Stomach (tissue), 9 donors: ENCODE results near the gene MORC1. TPM values are rescaled to one million over a fixed set of nuclear protein-coding genes. Genes with fewer than 3 reads are reported as not detected.

Experiments used
- DNase-seq, 2 donors: peaks; one replicate each; pipeline versions ENCODE4 v3.0.0 to v3.0.0-alpha.2; 2013 to 2019
- H3K27ac ChIP-seq, 5 donors: fragments of 200-600 bp in 4 of 5; sonication (generic) in 4 of 5; one replicate each; pipeline ENCODE4 v1.5.1; 2013 to 2019; ENCODE audit warnings: mild to moderate bottlenecking in 1 of 5, moderate library complexity in 1 of 5
- H3K27me3 ChIP-seq, 3 donors: fragments of 200-600 bp; sonication (generic); one replicate each; pipeline ENCODE4 v1.5.1; 2017 to 2019; ENCODE audit warnings: mixed run types in 1 of 3
- H3K36me3 ChIP-seq, 4 donors: fragments of 200-600 bp; sonication (generic); 1 replicate in 3 of 4; 2 replicates in 1 of 4; pipeline ENCODE4 v1.5.1; 2016 to 2019
- H3K4me1 ChIP-seq, 4 donors: fragments of 200-600 bp; sonication (generic); one replicate each; pipeline ENCODE4 v1.5.1; 2016 to 2019
- H3K4me3 ChIP-seq, 4 donors: fragments of 200-600 bp; sonication (generic) in 3 of 4; one replicate each; pipeline ENCODE4 v1.5.1; 2016 to 2019; ENCODE audit warnings: mild to moderate bottlenecking in 1 of 4
- H3K9me3 ChIP-seq, 4 donors: fragments of 200-600 bp; sonication (generic); one replicate each; pipeline ENCODE4 v1.5.1; 2016 to 2019
- EP300 ChIP-seq: sonication (generic); formaldehyde crosslinking; IDR thresholded peaks from one replicate; pipeline ENCODE4 v1.6.1; 2017; ENCODE audit warnings: antibody characterized with exemption
- POLR2A ChIP-seq, 4 donors: fragments of 450-650 bp; IDR thresholded peaks; one replicate each; pipeline ENCODE4 v1.6.1; 2016; ENCODE audit warnings: antibody characterized with exemption in 4 of 4, control low read depth in 2 of 4, mild to moderate bottlenecking in 1 of 4, moderate library complexity in 1 of 4
- POLR2AphosphoS5 ChIP-seq, 3 donors: sonication (generic); formaldehyde crosslinking; IDR thresholded peaks; one replicate each; pipeline ENCODE4 v1.6.1; 2016; ENCODE audit warnings: antibody characterized with exemption in 3 of 3
- WGBS, 5 donors: extraction: QIAGEN DNeasy Blood & Tissue Kit in 3 of 5; methylation state at CpG; one replicate each; pipeline versions ENCODE4 v1.1.5 to v1.1.7; 2013 to 2018; 5-methylcytosine and 5-hydroxymethylcytosine counted together
- intact Hi-C: fragments of 100-400 bp; cut with DNase I; formaldehyde crosslinking; loops from one replicate; pipeline ENCODE4 v1.15.1; 2023; ENCODE audit warnings: low total_unique reads
- polyA plus RNA-seq, 3 donors: library from polyadenylated mRNA; stranded (reverse); fragments of 200-250 nt; gene quantifications; one replicate each; pipeline ENCODE4 v1.2.3, GENCODE V29; 2013
- total RNA-seq, 5 donors: library from RNA; depleted of rRNA; stranded (reverse); fragments of >200 nt; gene quantifications; one replicate each; pipeline versions ENCODE4 v1.1.0 to v1.2.3, GENCODE V29; 2014 to 2016
- TF ChIP-seq, protein P1 (sequence below), 7 experiments: fragments of 450-650 bp in 4 of 7; fragments of 200-600 bp in 3 of 7; sonication (generic) in 3 of 7; IDR thresholded peaks; one replicate each; pipeline ENCODE4 v1.5.1; 2016 to 2019; ENCODE audit warnings: antibody characterized with exemption in 7 of 7, control low read depth in 2 of 7, mild to moderate bottlenecking in 1 of 7
- donor health status: healthy with polysubstance abuse.
- donor health status: Bipolar disorder and iron deficiency.
- donor health status: healthy.

MORC1 gene
- total and polyA plus RNA-seq, 8 donors = not detected

DNA sequence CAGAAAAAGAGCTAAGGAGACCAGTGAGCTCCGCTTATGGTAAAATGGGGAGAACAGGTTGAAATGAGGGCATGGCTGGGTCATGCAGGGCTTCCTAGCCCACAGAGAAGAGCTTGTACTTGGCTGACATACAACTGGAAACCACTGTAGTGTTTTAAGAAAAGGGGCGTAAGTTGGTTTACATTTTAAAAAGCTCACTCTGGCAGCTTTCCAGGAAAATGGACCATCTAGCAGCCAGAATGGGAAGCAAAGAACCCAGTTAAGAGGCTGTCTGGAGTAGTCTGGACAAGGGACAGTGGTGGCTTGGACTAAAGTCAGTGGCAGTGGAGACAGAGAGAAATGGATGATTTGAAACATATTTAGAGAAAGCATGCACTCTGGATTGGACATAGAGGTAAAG lies 1.9 kb downstream of the MORC1 start:
- no peaks in the 10 kb centered on the region for H3K4me1 ChIP-seq
- no peaks in the 10 kb centered on the region for H3K9me3 ChIP-seq
- H3K4me3 ChIP-seq = no peak overlapping the region
- TF ChIP-seq EP300 (no peak), POLR2AphosphoS5 (IDR thresholded peaks at IDR 0.05) (no peak), POLR2A (IDR thresholded peaks at IDR 0.05) (no peak)
- TF ChIP-seq, protein P1, sequence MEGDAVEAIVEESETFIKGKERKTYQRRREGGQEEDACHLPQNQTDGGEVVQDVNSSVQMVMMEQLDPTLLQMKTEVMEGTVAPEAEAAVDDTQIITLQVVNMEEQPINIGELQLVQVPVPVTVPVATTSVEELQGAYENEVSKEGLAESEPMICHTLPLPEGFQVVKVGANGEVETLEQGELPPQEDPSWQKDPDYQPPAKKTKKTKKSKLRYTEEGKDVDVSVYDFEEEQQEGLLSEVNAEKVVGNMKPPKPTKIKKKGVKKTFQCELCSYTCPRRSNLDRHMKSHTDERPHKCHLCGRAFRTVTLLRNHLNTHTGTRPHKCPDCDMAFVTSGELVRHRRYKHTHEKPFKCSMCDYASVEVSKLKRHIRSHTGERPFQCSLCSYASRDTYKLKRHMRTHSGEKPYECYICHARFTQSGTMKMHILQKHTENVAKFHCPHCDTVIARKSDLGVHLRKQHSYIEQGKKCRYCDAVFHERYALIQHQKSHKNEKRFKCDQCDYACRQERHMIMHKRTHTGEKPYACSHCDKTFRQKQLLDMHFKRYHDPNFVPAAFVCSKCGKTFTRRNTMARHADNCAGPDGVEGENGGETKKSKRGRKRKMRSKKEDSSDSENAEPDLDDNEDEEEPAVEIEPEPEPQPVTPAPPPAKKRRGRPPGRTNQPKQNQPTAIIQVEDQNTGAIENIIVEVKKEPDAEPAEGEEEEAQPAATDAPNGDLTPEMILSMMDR (IDR thresholded peaks at IDR 0.05) = no peak
- intact Hi-C loops = no loop called here
- 46 to 64% (median 60%) methylated on average over 2 of the region's 2 CpGs for WGBS, 5 donors
- no peaks in the 10 kb centered on the region for H3K27me3 ChIP-seq
- H3K36me3 ChIP-seq = no peaks in the 10 kb centered on the region
- no peak overlapping the region for H3K27ac ChIP-seq
- peak in 1 of 2 donors; percentile 26 for DNase-seq

GRCh38 chr3:109115451-109115850 lies 2.5 kb downstream of the MORC1 start:
- Histone ChIP-seq H3K27ac (no peak overlapping the region), H3K4me3 (no peak overlapping the region), H3K27me3 (no peaks in the 10 kb centered on the region), H3K36me3 (no peaks in the 10 kb centered on the region), H3K4me1 (no peaks in the 10 kb centered on the region), H3K9me3 (no peaks in the 10 kb centered on the region)
- no peak for DNase-seq
- intact Hi-C loops = no loop called here
- TF ChIP-seq POLR2A (IDR thresholded peaks at IDR 0.05) (no peak), EP300 (no peak), POLR2AphosphoS5 (IDR thresholded peaks at IDR 0.05) (no peak)
- TF ChIP-seq, protein P1 (IDR thresholded peaks at IDR 0.05) = no peak
- WGBS, 5 donors = 50 to 72% (median 62%) methylated on average over 2 of the region's 2 CpGs

- no peak for DNase-seq
- intact Hi-C loops = no loop called here
- Histone ChIP-seq H3K27me3 (no peaks in the 10 kb centered on the region), H3K4me3 (no peak overlapping the region), H3K4me1 (no peaks in the 10 kb centered on the region), H3K9me3 (no peaks in the 10 kb centered on the region), H3K27ac (no peak overlapping the region), H3K36me3 (no peaks in the 10 kb centered on the region)
- WGBS, 5 donors = 77 to 87% (median 83%) methylated on average over 4 of the region's 4 CpGs
- no peak for TF ChIP-seq POLR2AphosphoS5 (IDR thresholded peaks at IDR 0.05)
- TF ChIP-seq, protein P1 (IDR thresholded peaks at IDR 0.05) = no peak
- no peak for TF ChIP-seq EP300
These were observed 3.2 kb downstream of the MORC1 start for GRCh38 chr3:109114746-109115145.

GRCh38 chr3:109112946-109113760 lies 4.8 kb downstream of the MORC1 start:
- intact Hi-C loops = no loop called here
- Histone ChIP-seq H3K27me3 (no peaks in the 10 kb centered on the region), H3K4me1 (no peaks in the 10 kb centered on the region), H3K36me3 (no peaks in the 10 kb centered on the region), H3K9me3 (no peaks in the 10 kb centered on the region), H3K4me3 (no peak overlapping the region), H3K27ac (no peak overlapping the region)
- WGBS, 5 donors = 51 to 64% (median 54%) methylated on average over 4 of the region's 4 CpGs
- no peak for TF ChIP-seq POLR2A (IDR thresholded peaks at IDR 0.05)
- no peak for TF ChIP-seq EP300
- TF ChIP-seq POLR2AphosphoS5 (IDR thresholded peaks at IDR 0.05) = no peak
- TF ChIP-seq, protein P1 (IDR thresholded peaks at IDR 0.05) = no peak
- peak in 1 of 2 donors; percentile 10 for DNase-seq
